H1 (cell line): ENCODE results near the gene AKT1S1. TPM values are rescaled to one million over a fixed set of nuclear protein-coding genes. Genes with fewer than 3 reads are reported as not detected.

ENCODE experiments used
- CTCF ChIA-PET: fragments of 300-600 bp; sonication (Branson Sonifier 250); formaldehyde crosslinking; loops from one replicate; lab custom pipeline; 2021; ENCODE audit not compliant: partially characterized antibody; lab: Charles Lee
- POLR2A ChIA-PET: fragments of 300-600 bp; sonication (Branson Sonifier 250); formaldehyde crosslinking; loops from one replicate; lab custom pipeline; 2021; ENCODE audit warnings: inconsistent platforms; ENCODE audit not compliant: partially characterized antibody; lab: Charles Lee
- DNase-seq, 2 experiments: peaks; one replicate each; pipeline versions ENCODE4 v3.0.0 to v3.0.0-alpha.2; 2010 to 2022; ENCODE audit warnings: low spot score in 2 of 2, low read depth in 1 of 2, mixed read lengths in 1 of 2
- FAIRE-seq: peaks from 2 replicates; lab custom pipeline; 2011; peaks lifted over from hg19 to GRCh38; lab: Jason Lieb, UNC
- H2AFZ ChIP-seq: 2 replicates; pipeline ENCODE4 v1.8.1; 2012; ENCODE audit warnings: low read length, inconsistent platforms
- H2AK5ac ChIP-seq: 2 replicates; pipeline ENCODE4 v1.6.1; 2013; ENCODE audit warnings: low read depth, low read length
- H2BK120ac ChIP-seq: replicated peaks from 2 replicates; pipeline ENCODE3; 2013; ENCODE audit warnings: low read depth, low read length, inconsistent platforms
- H2BK12ac ChIP-seq: 2 replicates; pipeline ENCODE4 v1.6.1; 2013; ENCODE audit warnings: low read depth, low read length
- H2BK15ac ChIP-seq: 2 replicates; pipeline ENCODE4 v1.6.1; 2013; ENCODE audit warnings: low read length
- H2BK20ac ChIP-seq: 2 replicates; pipeline ENCODE4 v1.6.1; 2013; ENCODE audit warnings: low read length
- H2BK5ac ChIP-seq: 2 replicates; pipeline ENCODE4 v1.6.1; 2013; ENCODE audit warnings: low read depth, low read length
- H3K14ac ChIP-seq: 2 replicates; pipeline ENCODE4 v1.6.1; 2013; ENCODE audit warnings: inconsistent platforms; ENCODE audit not compliant: insufficient read length
- H3K18ac ChIP-seq: 2 replicates; pipeline ENCODE4 v1.6.1; 2013; ENCODE audit warnings: low read length; ENCODE audit errors: extremely low read depth
- H3K23ac ChIP-seq: 2 replicates; pipeline ENCODE4 v1.6.1; 2013; ENCODE audit warnings: inconsistent platforms; ENCODE audit not compliant: insufficient read length
- H3K23me2 ChIP-seq: 2 replicates; pipeline ENCODE4 v1.6.1; 2013; ENCODE audit warnings: low read depth, low read length
- H3K27ac ChIP-seq: 2 replicates; pipeline ENCODE4 v1.6.1; 2011; ENCODE audit warnings: low read depth, low read length, inconsistent platforms
- H3K27me3 ChIP-seq, 4 experiments: replicated peaks in 1 of 4; 1 replicate in 1 of 4; 2 replicates in 3 of 4; pipeline versions ENCODE4 v1.6.1 to v1.8.1; 2011 to 2013; ENCODE audit warnings: low read length in 3 of 4, mild to moderate bottlenecking in 3 of 4, inconsistent platforms in 2 of 4, mixed read lengths in 2 of 4, moderate library complexity in 1 of 4; ENCODE audit not compliant: control insufficient read depth in 3 of 4, insufficient read depth in 3 of 4; ENCODE audit errors: extremely low read depth in 1 of 4
- H3K36me3 ChIP-seq, 4 experiments: 2 replicates each; pipeline versions ENCODE4 v1.6.1 to v1.8.1; 2011 to 2013; ENCODE audit warnings: mild to moderate bottlenecking in 4 of 4, low read length in 3 of 4, moderate library complexity in 2 of 4, control low read depth in 1 of 4, inconsistent platforms in 1 of 4; ENCODE audit not compliant: insufficient read depth in 4 of 4, control insufficient read depth in 2 of 4
- H3K4ac ChIP-seq: replicated peaks from 2 replicates; pipeline ENCODE3; 2013; ENCODE audit warnings: low read length, low read depth, mixed read lengths, inconsistent platforms; ENCODE audit not compliant: insufficient read length
- H3K4me1 ChIP-seq, 4 experiments: replicated peaks in 1 of 4; 1 replicate in 1 of 4; 2 replicates in 3 of 4; pipeline versions ENCODE4 v1.6.1 to v1.8.1; 2011 to 2013; ENCODE audit warnings: low read length in 3 of 4, inconsistent platforms in 2 of 4, mixed read lengths in 1 of 4; ENCODE audit not compliant: insufficient read depth in 4 of 4, control insufficient read depth in 3 of 4
- H3K4me2 ChIP-seq, 2 experiments: 2 replicates each; pipeline versions ENCODE4 v1.6.1 to v1.8.1; 2011 to 2013; ENCODE audit warnings: low read depth in 2 of 2, low read length in 2 of 2, control low read depth in 1 of 2, inconsistent platforms in 1 of 2, mild to moderate bottlenecking in 1 of 2; ENCODE audit not compliant: insufficient read depth in 1 of 2
- H3K4me3 ChIP-seq, 4 experiments: fragments of 200-600, 300-600 bp in 1 of 4; sonication (generic), shearing (Covaris generic), sonication (Bioruptor Twin) in 1 of 4; 2 replicates each; pipeline versions ENCODE4 v1.5.1 to v1.8.1; 2011 to 2016; ENCODE audit warnings: low read length in 4 of 4, low read depth in 3 of 4, control low read depth in 2 of 4, inconsistent platforms in 2 of 4, mild to moderate bottlenecking in 2 of 4, mixed read lengths in 1 of 4, moderate library complexity in 1 of 4; ENCODE audit not compliant: insufficient read depth in 2 of 4; ENCODE audit errors: extremely low read depth in 1 of 4
- H3K56ac ChIP-seq: replicated peaks from 2 replicates; pipeline ENCODE3; 2013; ENCODE audit warnings: low read depth, mild to moderate bottlenecking, mixed read lengths, low read length, inconsistent platforms; ENCODE audit not compliant: insufficient read length
- H3K79me1 ChIP-seq: 2 replicates; pipeline ENCODE4 v1.6.1; 2013; ENCODE audit warnings: low read depth, low read length, control low read depth
- H3K79me2 ChIP-seq, 2 experiments: 2 replicates each; pipeline versions ENCODE4 v1.6.1 to v1.8.1; 2012 to 2013; ENCODE audit warnings: low read length in 2 of 2, mild to moderate bottlenecking in 2 of 2, inconsistent platforms in 1 of 2; ENCODE audit not compliant: insufficient read depth in 2 of 2, control insufficient read depth in 1 of 2
- H3K9ac ChIP-seq, 4 experiments: replicated peaks in 1 of 4; 1 replicate in 1 of 4; 2 replicates in 3 of 4; pipeline versions ENCODE4 v1.6.1 to v1.8.1; 2011 to 2013; ENCODE audit warnings: low read depth in 3 of 4, low read length in 3 of 4, control low read depth in 2 of 4, mild to moderate bottlenecking in 2 of 4, moderate library complexity in 2 of 4, inconsistent platforms in 1 of 4; ENCODE audit errors: extremely low read depth in 1 of 4
- H3K9me3 ChIP-seq, 2 experiments: 2 replicates each; pipeline versions ENCODE4 v1.6.1 to v1.8.1; 2012 to 2013; ENCODE audit warnings: mild to moderate bottlenecking in 2 of 2, moderate library complexity in 2 of 2, control low read depth in 1 of 2, inconsistent platforms in 1 of 2, low read depth in 1 of 2, low read length in 1 of 2, mixed read lengths in 1 of 2; ENCODE audit not compliant: insufficient read depth in 2 of 2
- H4K20me1 ChIP-seq, 2 experiments: replicated peaks in 1 of 2; 2 replicates each; pipeline versions ENCODE3 to v1.8.1; 2011 to 2013; ENCODE audit warnings: inconsistent platforms in 2 of 2, low read length in 2 of 2, mild to moderate bottlenecking in 1 of 2; ENCODE audit not compliant: insufficient read depth in 2 of 2, control insufficient read depth in 1 of 2
- H4K5ac ChIP-seq: 2 replicates; pipeline ENCODE4 v1.6.1; 2013; ENCODE audit warnings: low read length, low read depth, mixed read lengths, inconsistent platforms; ENCODE audit not compliant: insufficient read length
- H4K8ac ChIP-seq: 2 replicates; pipeline ENCODE4 v1.8.0; 2013; ENCODE audit warnings: mild to moderate bottlenecking, moderate library complexity, low read length, inconsistent platforms; ENCODE audit not compliant: insufficient read depth; ENCODE audit errors: extremely low read depth
- H4K91ac ChIP-seq: replicated peaks from 2 replicates; pipeline ENCODE3; 2013; ENCODE audit warnings: low read length, mixed read lengths, inconsistent platforms; ENCODE audit not compliant: insufficient read length
- BCL11A ChIP-seq, 2 experiments: IDR thresholded peaks; one replicate each; pipeline ENCODE4 v1.6.1; 2011; ENCODE audit warnings: low read depth in 2 of 2, low read length in 2 of 2, mild to moderate bottlenecking in 2 of 2
- CBX8 ChIP-seq: fragments of 300-800, 300-1000 bp; sonication (generic); IDR thresholded peaks from 2 replicates; pipeline ENCODE4 v1.7.1; 2016; ENCODE audit warnings: low read depth, low read length, borderline replicate concordance
- EZH2 ChIP-seq: fragments of 200-600 bp; sonication (generic); IDR thresholded peaks from 2 replicates; pipeline ENCODE4 v1.7.1; 2012; ENCODE audit warnings: low read depth, mild to moderate bottlenecking, moderate library complexity, low read length, inconsistent platforms; ENCODE audit not compliant: severe bottlenecking
- SIX5 ChIP-seq: IDR thresholded peaks from 2 replicates; pipeline ENCODE4 v1.6.1; 2011; ENCODE audit warnings: mild to moderate bottlenecking, low read depth, low read length
- SUZ12 ChIP-seq: fragments of 200-600 bp; sonication (generic); IDR thresholded peaks from 2 replicates; pipeline ENCODE4 v1.6.1; 2012; ENCODE audit warnings: mild to moderate bottlenecking, inconsistent platforms, low read length, moderate library complexity, mixed read lengths
- WGBS, 2 experiments: shearing (Covaris generic) in 1 of 2; methylation state at CpG; one replicate each; pipeline versions ENCODE4 v1.1.6 to v1.1.7; 2013 to 2015; ENCODE audit warnings: low lambda C conversion rate in 2 of 2, mixed read lengths in 2 of 2, inconsistent platforms in 1 of 2, low coverage in 1 of 2, missing lambda C conversion rate in 1 of 2; ENCODE audit not compliant: insufficient replicate concordance in 2 of 2, insufficient coverage in 1 of 2, insufficient read length in 1 of 2; ENCODE audit errors: extremely low coverage in 1 of 2, missing lambda C conversion rate in 1 of 2; 5-methylcytosine and 5-hydroxymethylcytosine counted together
- polyA plus RNA-seq, 7 experiments: library from polyadenylated mRNA; depleted of rRNA in 3 of 7; stranded (reverse) in 5 of 7; unstranded in 2 of 7; fragments of >200 nt in 5 of 7; fragments of 200-250 nt in 2 of 7; gene quantifications; 1 replicate in 5 of 7; 2 replicates in 1 of 7; 4 replicates in 1 of 7; pipeline versions ENCODE4 v1.2.1 to v1.2.3, GENCODE V29; 2011 to 2013; ENCODE audit warnings: missing spikeins in 2 of 7, mixed read lengths in 2 of 7
- total RNA-seq: library from RNA; stranded (reverse); fragmentation: NEBNext Ultra II Directional; extraction: Animal tissue kit (Norgen Biotek cat#: 25700); gene quantifications from 2 replicates; pipeline ENCODE4 v1.2.1, GENCODE V29; 2021
- TF ChIP-seq, protein P1 (sequence below): IDR thresholded peaks from 2 replicates; pipeline ENCODE4 v1.6.1; 2012; ENCODE audit warnings: low read length, inconsistent platforms
- TF ChIP-seq, protein P2 (sequence below), 3 experiments: IDR thresholded peaks; 1 replicate in 2 of 3; 2 replicates in 1 of 3; pipeline versions ENCODE4 v1.5.1 to v1.6.1; 2011; ENCODE audit warnings: low read length in 3 of 3, mild to moderate bottlenecking in 3 of 3, inconsistent platforms in 2 of 3, low read depth in 1 of 3, moderate library complexity in 1 of 3; ENCODE audit not compliant: insufficient read depth in 1 of 3; ENCODE audit errors: control extremely low read depth in 1 of 3
- TF ChIP-seq, protein P3 (sequence below): IDR thresholded peaks from 2 replicates; pipeline ENCODE4 v1.6.1; 2011; ENCODE audit warnings: low read length, improper control_type of control experiment

AKT1S1 gene
- total and polyA plus RNA-seq, 2 of the 8 experiments (the other 6 are each of a cell fraction or from before 2014, with no cell fraction given) = 40.7 to 45.9 TPM

DNA sequence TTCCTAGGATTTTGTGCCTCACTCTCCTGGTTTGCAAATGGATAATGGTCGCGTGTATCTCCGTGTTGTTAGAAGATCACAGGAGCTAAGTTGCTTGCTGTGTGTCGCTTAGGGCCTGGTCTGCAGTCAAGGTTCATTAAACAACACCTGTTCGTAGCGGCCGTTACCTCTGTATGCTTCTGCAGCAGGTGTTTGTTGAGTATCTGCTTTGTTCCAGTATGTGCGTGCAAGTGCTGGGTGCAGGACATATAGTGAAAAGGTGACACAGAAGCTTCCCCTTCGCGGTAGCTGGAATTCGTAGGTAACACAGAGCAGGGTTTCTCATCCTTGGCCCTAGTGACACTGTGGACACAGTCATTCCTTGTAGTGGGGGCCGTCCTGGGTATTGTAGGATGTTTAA is 53.7 kb downstream of the AKT1S1 start:
- ChIA-PET CTCF (no interaction called here), POLR2A (interaction anchor here (1.6 kb wide), 1 partner anchor 21 kb away, joined by 3 read pairs; no protein-coding TSS in a partner anchor)
- no peak overlapping the region for H2AK5ac ChIP-seq
- no peak overlapping the region for H3K9ac ChIP-seq
- no peak overlapping the region for H4K8ac ChIP-seq
- H3K23me2 ChIP-seq = peaks cover 2% of the 10 kb centered on the region; the same call in 1 of the 2 replicates
- DNase-seq = no peak
- peaks cover 8 to 15% of the 10 kb centered on the region in 2 experiments for H4K20me1 ChIP-seq
- no peak overlapping the region for H3K27ac ChIP-seq
- H3K4me1 ChIP-seq = peaks cover 0 to 7% (median 4%) of the 10 kb centered on the region in 4 experiments; a peak in 3 of 7 replicates
- H2BK120ac ChIP-seq = no peak overlapping the region
- H2BK12ac ChIP-seq = no peak overlapping the region
- FAIRE-seq = no peak
- no peak overlapping the region for H3K23ac ChIP-seq
- no peaks in the 10 kb centered on the region for H3K27me3 ChIP-seq
- H3K79me1 ChIP-seq = peaks cover 21% of the 10 kb centered on the region
- H2BK5ac ChIP-seq = no peak overlapping the region
- no peak overlapping the region for H4K91ac ChIP-seq
- H2BK15ac ChIP-seq = no peak overlapping the region
- H3K9me3 ChIP-seq = no peaks in the 10 kb centered on the region
- no peak overlapping the region for H3K4me3 ChIP-seq
- H2AFZ ChIP-seq = no peak overlapping the region
- peaks cover 0 to 41% of the 10 kb centered on the region in 2 experiments; a peak in 3 of 4 replicates for H3K79me2 ChIP-seq
- 89% methylated on average over 12 of the region's 12 CpGs; no CpG with 5 or more reads in 1 of the 2 experiments for WGBS, 2 experiments
- no peak overlapping the region for H3K4ac ChIP-seq
- peaks cover 0 to 13% (median 4%) of the 10 kb centered on the region in 4 experiments; a peak in 5 of 8 replicates for H3K36me3 ChIP-seq
- H4K5ac ChIP-seq = no peak overlapping the region
- H3K18ac ChIP-seq = no peak overlapping the region
- no peak overlapping the region for H3K14ac ChIP-seq
- H2BK20ac ChIP-seq = no peak overlapping the region
- no peak overlapping the region for H3K4me2 ChIP-seq
- H3K56ac ChIP-seq = no peak overlapping the region
- TF ChIP-seq CBX8 (no peak), SUZ12 (no peak), BCL11A (IDR thresholded peaks at IDR 0.05; ENCODE audit: low read depth in 2 of 2, low read length in 2 of 2) (no peak), EZH2 (no peak), SIX5 (no peak)
- TF ChIP-seq, protein P1, sequence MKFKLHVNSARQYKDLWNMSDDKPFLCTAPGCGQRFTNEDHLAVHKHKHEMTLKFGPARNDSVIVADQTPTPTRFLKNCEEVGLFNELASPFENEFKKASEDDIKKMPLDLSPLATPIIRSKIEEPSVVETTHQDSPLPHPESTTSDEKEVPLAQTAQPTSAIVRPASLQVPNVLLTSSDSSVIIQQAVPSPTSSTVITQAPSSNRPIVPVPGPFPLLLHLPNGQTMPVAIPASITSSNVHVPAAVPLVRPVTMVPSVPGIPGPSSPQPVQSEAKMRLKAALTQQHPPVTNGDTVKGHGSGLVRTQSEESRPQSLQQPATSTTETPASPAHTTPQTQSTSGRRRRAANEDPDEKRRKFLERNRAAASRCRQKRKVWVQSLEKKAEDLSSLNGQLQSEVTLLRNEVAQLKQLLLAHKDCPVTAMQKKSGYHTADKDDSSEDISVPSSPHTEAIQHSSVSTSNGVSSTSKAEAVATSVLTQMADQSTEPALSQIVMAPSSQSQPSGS = no peak
- TF ChIP-seq, protein P2, sequence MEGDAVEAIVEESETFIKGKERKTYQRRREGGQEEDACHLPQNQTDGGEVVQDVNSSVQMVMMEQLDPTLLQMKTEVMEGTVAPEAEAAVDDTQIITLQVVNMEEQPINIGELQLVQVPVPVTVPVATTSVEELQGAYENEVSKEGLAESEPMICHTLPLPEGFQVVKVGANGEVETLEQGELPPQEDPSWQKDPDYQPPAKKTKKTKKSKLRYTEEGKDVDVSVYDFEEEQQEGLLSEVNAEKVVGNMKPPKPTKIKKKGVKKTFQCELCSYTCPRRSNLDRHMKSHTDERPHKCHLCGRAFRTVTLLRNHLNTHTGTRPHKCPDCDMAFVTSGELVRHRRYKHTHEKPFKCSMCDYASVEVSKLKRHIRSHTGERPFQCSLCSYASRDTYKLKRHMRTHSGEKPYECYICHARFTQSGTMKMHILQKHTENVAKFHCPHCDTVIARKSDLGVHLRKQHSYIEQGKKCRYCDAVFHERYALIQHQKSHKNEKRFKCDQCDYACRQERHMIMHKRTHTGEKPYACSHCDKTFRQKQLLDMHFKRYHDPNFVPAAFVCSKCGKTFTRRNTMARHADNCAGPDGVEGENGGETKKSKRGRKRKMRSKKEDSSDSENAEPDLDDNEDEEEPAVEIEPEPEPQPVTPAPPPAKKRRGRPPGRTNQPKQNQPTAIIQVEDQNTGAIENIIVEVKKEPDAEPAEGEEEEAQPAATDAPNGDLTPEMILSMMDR (IDR thresholded peaks at IDR 0.05; ENCODE audit: control extremely low read depth in 1 of 3, insufficient read depth in 1 of 3, low read depth in 1 of 3, low read length in 3 of 3) = no peak
- TF ChIP-seq, protein P3, sequence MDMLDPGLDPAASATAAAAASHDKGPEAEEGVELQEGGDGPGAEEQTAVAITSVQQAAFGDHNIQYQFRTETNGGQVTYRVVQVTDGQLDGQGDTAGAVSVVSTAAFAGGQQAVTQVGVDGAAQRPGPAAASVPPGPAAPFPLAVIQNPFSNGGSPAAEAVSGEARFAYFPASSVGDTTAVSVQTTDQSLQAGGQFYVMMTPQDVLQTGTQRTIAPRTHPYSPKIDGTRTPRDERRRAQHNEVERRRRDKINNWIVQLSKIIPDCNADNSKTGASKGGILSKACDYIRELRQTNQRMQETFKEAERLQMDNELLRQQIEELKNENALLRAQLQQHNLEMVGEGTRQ = no peak
